ENCODE results near the gene ACAP2.
"Not testable (repeated sequence)": the region's sequence is repeated elsewhere in the genome, so short reads cannot be mapped to it uniquely, and the experiment has no call there.

ACAP2 gene

DNA sequence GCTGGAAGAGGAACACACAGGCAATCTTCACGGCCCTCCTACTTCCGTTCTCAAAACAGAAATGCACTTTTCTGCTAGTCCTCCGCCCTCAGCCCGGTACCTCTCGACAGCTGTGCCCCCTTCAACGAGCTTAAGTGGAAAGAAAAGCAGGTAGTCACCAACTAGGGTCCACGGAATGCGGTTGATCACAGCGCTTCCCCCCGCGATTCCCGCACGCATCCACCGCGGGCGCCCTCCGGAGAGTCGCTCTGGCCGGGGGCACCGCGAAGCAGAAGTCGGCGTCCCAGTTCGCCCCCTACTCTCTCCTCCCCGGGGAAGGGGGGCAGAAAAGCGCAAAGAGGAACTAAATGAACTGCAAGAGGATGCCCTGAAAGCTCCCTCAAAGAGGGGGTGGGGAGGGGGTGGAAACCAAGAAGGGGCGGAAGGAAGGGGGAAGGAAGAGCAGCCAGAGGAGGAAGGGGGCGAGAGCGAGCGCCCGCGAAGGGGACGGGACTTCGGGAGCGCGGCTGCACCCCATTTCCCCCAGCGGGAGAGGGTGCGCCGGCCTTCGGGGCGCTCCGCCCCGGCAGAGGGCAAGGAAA, 738 bp downstream of the ACAP2 start:
- DNase-seq (ENCODE audit: low spot score): peak; percentile 35

DNA sequence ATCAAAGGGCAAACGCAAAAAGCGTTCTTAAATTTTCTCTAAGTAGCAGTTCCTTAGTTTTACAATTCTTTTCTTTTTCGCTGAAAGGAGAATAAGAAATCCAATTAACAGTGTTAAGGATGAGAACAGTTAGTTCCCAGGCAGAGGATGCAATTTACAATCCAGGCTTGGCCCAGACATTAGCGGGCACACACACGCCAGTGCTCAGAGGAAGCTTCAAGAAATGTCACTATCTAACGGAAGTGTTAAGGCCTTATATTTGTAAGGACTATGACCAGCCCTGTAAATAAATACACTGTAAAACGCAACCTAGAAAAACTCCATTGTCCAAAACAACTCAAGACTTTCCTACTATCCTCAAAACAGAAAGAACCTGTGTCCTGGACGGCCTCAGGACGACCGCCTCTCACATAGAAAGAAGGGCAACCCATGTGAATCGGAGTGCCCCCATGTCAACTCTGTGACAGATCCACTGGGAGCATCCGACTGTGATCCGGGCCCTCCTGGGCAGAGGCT, 1.3 kb downstream of the ACAP2 start:
- DNase-seq (ENCODE audit: low spot score): peak; percentile 23

DNA sequence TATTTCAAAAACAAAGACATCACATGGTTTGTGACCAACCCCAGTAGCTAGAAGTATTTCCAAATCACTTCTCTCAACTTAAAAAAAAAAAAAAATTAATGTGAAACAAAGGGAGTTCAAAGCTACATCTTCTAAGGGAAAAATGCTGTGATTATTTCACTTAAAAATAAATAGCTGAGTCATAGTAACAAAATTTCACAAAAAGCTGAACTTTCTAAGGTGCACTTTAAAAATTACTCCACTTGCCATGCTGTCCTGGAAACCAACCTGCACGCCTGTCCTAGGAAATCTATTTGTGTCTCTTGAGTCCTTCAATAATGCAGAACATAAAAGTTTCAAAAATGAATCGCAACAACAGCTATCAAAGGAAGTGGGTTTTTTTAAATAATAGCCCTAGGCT, 1.8 kb downstream of the ACAP2 start:
- no peak for DNase-seq (ENCODE audit: low spot score)

DNA sequence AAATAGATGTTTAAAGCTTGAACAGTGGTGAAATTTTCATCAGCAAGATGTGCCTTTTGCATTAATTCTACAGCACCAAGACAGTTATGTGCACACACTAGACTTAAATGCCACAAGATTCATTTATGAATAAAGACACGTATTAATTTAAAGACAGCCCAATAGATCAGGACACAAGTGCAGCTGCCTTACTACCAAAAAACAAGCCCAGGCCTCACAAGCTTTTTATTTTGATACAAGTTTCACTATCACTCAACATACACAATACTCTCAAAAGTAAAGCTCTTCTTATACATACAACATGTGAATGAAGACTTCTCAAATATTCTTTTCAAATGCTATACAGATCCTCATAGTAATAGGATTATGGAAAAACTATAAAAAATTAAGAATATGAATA, 2.4 kb downstream of the ACAP2 start:
- DNase-seq (ENCODE audit: low spot score): no peak

DNA sequence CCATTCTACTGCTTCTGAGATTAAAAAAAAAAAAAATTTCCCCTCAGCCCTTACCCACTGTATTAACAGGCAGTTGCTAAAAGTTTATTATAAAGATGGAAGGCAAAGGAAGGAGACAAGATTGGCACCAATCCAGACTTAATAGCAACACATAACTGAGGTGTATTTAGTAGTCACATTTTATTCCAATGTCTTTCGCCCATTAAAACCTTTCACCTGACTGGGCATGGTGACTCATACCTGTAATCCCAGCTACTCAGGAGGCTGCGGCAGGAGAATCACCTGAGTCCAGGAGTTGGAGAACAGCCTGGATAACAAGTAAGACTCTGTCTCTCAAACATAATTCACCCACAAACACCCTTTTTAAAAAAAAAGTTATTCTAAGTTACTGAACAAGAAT, 4.4 kb downstream of the ACAP2 start:
- no peak for DNase-seq (ENCODE audit: low spot score)

DNA sequence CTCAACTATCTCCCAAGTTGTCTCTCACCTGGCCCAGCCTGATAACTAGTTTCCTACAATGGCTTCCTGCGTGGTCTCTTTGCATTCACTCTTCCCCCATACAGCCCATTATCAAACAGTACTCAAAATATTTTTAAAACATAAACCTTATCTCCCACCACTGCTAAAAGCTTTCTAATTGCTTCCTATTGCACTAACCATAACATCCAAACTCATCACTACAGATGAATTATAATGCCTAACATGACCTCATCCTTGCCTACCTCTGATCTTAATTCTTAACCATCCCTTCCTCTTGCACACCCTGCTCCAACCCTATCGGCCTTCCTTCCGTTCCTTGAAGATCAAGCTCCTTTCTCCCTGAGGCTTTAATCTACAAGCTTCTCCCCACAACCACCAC, 17.0 kb downstream of the ACAP2 start:
- DNase-seq (ENCODE audit: low spot score): no peak

DNA sequence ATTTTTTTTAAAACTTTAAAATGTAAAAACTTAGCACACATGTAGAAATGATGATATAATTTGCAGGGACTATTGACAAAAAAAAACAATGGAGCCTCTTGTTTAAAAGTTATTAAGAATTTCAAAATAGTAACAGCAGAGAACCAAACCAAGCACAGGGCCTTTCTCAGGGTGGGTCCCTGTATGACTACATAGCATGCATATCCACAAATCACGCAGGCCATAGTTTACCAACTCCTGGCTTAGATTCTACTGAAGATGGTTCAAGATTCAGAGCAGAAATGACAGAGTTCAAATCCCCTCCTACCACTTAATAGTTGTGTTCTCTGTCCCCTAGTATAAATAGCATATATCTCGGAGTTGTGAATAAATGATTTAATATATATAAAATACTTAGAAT, 19.0 kb downstream of the ACAP2 start:
- DNase-seq (ENCODE audit: low spot score): no peak

DNA sequence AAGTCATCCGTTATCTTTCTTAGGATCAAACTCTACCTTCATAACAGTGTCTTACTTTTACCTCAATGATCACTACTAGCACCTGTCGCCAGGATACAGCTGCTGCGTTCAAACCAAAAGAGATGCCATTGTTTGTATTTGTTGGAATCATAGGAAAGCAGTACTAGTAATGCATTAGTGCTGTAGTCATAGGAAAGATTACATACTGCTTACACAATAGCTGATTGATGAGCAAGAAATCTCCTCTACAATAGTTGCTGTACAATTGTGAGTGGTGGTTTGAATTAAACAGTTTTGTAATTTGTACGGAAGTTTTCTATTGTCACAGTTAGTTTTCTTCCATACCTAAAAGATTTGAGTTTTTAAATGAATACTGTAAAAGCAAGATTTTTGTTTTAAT, 21.4 kb downstream of the ACAP2 start:
- no peak for DNase-seq (ENCODE audit: low spot score)

DNA sequence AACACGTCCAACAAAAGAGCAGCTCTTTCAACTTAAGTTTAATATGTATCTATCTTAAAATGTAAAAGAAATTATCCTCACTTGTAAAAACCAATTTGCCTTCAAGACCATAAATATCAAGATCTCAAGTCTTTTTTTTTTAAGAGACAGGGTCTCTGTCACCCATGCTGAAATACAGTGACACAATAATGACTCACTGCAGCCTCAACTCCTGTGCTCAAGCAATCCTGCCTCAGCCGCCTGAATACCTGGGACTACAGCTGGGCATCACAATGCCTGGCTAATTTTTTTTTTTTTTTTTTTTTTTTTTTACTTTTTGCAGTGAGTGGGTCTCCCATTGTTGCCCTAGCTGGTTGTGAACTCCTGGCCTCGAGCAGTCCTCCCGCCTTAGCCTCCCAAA, 26.0 kb downstream of the ACAP2 start:
- no peak for DNase-seq (ENCODE audit: low spot score)

DNA sequence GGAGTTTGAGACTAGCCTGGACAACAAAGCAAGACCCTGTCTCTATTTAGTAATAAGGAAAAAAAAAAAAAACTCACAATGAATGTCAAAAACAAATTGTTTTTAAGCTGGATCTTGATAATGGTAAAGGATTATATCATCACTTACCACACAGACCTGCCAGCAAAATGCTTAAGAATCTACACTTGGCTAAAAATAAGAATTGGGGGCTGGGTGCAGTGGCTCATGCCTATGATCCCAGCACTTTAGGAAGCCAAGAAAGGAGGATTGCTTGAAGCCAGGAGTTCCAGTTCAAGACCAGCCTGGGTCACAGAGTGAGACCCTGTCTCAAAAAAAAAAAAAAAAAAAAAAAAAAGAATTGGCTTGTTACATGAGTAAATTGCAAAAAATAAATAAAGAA, 31.0 kb downstream of the ACAP2 start:
- no peak for DNase-seq (ENCODE audit: low spot score)

DNA sequence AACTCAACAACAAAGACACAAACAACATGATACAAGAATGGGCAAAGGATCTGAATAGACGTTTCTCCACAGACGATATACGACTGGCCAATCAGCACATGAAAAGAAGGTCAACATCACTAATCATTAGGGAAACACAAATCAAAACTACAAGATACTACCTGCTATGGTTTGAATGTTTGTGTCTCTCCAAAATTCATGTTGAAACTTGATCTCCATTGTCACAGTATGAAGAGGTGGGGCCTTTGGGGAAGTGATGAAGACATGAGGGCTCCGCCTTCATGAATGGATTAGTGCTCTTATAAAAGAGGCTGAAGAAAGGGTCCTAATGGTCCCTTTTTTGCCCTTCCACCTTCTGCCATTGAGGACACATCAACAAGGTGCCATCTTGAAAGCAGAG, 32.3 kb downstream of the ACAP2 start:
- DNase-seq (ENCODE audit: low spot score): no peak

DNA sequence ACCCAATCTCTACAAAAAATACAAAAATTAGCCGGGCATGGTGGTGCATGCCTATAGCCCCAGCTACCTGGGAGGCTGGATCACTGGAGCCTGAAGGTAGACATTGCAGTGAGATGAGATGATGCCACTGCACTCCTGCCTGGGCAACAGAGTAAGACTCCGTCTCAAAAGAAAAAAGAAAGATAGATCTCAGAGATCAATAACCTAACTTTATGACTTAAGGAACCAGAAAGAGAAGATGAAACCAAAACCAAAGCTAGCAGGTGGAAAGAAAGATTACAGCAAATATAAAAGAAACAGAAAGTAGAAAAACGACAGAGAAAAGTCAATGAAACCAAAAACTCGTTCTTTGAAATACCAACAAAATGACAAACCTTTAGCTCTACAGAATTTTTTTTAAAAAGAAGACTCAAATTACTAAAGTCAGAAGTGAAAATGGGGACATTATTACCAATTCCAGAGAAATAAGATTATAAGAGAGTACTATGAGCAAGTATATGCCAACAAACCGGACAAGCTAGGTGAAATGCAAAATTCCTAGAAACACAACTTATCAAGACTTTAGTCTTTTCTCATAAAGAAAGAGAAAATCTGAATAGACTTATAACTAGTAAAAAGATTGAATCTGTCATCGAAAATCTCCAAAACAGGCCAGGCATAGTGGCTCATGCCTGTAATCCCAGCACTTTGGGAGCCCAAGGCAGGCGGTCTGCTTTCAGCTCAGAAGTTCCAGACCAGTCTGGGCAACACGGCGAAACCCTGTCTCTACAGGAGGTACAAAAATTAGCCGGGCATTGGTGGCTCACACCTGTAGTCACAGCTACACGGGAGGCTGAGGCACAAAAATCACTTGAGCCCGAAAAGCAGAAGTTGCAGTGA, 35.0 kb downstream of the ACAP2 start:
- no peak for DNase-seq (ENCODE audit: low spot score)

DNA sequence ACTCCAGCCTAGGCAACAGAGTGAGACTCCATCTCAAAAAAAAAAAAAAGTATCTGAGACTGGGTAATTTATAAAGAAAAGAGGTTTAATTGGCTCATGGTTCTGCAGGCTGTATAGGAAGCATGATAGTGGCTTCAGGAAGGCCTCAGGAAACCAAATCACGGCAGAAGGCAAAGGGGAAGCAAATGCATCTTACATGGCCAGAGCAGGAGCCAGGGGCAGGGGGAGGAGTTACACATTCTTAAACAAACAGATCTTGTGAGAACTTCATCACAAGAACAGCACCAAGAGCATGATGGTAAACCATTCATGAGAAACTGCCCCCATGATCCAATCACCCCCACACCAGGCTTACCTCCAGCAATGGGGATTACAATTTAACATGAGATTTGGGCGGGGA, 37.2 kb downstream of the ACAP2 start:
- DNase-seq (ENCODE audit: low spot score): no peak

DNA sequence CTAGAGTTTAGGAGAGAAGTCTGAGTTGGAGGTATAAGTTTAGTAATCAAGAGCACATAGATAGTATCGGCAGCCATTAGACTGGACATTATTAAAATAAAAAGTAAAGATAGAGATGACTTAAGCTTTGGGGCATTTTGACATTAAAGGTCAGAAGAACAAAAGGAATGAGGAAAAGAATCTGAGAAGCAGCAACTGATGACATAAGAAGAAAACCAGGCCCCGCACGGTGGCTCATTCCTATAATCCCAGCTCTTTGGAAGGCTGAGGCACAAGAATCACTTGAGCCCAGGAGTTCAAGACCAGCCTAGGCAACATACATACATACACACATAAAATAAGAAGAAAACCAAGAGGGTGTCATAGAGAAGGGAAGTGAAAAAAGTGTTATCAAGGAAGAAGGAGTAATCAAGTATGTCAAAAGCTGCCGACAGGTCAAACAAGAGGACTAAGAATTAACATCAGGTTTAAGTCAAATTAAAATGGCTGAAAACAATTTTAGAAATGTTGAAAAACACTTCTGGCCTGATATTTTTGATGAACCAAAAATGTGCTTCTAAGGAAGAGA, 38.9 kb downstream of the ACAP2 start:
- DNase-seq (ENCODE audit: low spot score): no peak

DNA sequence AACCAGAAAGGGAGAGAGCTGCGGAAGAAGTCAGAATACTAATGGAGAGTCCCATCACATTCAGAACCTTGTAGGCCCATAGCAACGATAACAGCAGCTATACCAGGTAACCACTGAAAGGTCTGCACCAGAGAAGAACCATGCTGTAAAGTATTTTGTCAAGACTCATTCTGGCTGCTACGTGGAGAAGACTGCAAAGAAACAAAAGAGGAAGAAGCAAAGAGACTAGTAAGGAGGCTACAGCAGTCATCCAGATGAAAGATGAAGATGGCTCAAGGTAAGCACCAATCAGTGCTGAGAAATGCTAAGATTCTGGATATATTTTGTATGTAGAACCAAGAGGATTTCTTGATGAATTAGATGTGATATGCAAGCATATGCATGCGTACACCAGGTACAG, 39.6 kb downstream of the ACAP2 start:
- DNase-seq (ENCODE audit: low spot score): no peak

DNA sequence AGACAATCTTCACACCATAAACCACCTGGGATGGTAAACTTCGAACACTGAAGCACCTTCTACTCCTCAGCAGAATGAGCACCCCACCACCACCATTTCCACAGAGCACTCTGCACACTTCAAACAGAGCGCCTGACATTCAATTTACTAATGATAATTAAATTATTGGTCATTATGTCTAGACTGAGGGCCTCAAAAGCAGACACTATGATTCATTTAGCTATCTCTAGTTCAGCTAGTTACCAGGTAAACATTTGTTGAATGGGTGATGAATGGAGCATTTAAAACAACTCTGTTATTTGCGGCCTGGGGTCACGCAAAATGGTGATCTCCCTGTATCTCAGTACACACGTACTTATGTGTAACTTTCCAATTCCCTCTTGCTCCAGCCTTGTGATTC, 40.9 kb downstream of the ACAP2 start:
- DNase-seq (ENCODE audit: low spot score): no peak

DNA sequence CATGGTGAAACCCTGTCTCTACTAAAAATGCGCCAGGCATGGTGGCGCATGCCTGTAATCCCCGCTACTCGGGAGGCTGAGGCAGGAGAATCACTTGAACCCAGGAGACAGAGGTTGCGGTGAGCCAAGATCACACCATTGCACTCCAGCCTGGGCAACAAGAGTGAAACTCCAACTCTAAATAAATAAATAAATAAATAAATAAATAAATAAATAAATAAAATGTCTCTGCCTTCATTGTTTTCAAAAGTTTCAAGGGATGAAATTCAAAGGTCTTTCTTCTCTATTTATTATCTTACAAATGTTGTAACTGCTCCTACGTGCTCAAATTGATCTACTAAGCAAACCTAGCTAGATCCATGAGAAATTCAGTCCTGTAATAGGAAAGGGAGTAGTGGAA, 44.4 kb downstream of the ACAP2 start:
- DNase-seq (ENCODE audit: low spot score): not testable (repeated sequence)

DNA sequence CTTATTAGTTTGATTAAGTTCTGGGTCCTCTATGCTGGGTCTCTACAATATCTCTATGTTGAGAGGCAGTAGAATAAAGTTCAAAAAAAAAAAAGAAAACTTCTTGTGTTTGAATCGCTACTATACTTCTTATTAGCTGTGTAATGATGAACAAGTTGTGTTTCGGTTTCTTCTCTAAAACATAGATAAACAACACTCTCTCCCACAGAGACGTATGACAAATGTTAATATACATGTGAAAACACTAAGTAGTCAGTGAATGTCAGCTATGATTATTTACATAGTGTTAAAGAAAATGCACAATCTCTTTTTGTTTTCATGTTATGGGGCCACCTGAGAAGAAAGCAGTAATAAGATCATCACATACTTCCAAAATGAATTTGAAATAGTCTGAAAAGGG, 45.3 kb downstream of the ACAP2 start:
- DNase-seq (ENCODE audit: low spot score): no peak

DNA sequence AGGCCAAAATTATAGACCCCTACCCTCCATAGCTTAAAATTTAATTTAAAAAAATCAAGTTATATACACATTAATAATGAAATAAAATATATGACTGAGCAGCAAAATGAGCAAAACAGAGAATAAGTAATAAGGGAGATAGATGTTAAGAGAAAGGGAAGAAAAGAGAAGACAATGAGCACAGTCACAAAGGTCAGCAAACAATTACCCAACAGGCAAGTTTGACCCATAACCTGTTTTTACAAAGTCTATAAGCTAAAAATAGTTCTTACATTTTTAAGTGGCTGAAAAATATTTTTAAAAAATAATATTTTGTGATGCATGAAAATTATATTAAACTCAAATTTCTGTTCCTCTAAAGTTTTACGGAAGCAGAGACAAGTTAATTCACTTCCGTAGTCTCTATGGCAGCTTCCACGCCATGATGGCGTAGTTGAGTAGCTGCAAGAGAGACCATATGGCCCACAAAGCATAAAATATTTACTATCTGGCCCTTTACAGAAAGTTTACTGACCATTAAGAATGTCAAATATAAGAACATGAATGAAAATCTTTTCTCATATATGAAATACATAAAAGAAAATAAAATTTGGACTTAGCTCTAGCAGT, 47.5 kb downstream of the ACAP2 start:
- DNase-seq (ENCODE audit: low spot score): no peak

DNA sequence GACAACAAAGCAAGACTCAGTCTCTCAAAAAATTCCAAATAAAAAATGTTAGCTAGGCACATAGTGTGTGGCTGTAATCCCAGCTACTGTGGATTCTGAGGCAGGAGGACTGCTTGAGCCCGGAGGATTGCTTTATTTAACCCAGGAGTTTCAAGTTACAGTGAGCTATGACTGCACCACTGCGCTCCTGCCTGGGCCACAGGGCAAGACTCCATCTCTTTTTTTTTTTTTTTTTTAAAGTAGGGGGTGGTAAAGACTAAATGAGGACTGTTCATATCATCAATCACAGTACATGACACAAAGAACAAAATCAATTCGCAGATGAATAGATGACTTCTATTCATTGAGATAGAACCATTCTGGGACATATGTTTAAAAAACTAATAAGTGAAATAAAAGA, 48.1 kb downstream of the ACAP2 start:
- no peak for DNase-seq (ENCODE audit: low spot score)

DNA sequence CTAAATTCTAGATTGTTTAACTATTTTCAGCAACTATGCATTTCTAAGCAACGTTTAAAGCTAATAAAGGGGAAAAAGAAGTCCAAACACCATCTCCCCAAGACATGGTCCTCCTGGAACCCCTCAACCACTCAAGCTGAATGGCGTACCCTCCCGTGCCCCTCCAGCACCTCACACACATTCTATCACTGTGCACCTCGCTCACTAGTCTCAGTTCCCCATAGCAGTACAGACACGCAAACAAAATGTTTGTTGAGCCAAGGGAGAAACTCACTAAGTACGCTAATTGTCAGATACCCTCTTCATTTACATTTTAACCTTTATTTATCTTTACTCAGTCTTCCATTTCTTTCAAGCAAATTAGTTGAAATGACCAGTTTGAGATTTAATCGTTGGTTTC, 48.8 kb downstream of the ACAP2 start:
- DNase-seq (ENCODE audit: low spot score): no peak

DNA sequence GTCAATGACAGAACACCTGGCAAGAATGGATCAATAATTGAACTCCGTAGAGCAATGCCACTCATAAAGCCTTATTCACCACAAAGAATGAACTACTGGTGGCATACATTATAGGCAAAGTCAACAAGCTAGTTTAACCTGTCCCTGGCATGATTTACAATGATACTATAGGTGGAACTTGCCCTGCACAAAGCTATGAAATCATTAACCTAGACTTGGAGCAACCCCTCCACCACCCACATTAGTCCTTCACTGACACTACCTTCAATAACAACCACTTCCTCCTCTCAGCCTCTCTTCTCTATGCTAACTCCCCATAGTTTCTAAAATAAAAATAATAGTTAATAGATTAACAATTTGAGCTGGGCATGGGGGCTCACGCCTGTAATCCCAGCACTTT, 54.4 kb downstream of the ACAP2 start:
- no peak for DNase-seq (ENCODE audit: low spot score)

DNA sequence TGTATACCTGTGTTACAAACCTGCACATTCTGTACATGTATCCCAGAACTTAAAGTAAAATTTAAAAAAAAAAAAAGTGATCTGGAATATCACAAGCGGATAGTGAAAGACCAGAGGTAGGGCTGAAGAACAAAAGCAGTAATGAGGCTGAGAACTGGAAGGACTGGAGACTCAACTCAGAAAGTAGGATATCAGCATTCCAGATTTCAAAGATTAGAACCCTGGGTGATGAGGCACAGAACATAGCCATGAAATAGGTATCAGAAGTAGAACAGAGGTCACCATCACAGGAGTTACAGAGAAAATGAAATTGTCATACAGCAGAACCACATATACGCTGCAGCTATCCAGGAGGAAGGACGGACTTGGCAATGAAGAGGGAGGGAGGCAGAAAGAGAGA, 56.1 kb downstream of the ACAP2 start:
- no peak for DNase-seq (ENCODE audit: low spot score)
